K562 (cell line): ENCODE data around the gene TAS1R3. TPM values are rescaled to one million over a fixed set of nuclear protein-coding genes. Genes with fewer than 3 reads are reported as not detected.

Experiments used
- FIP1L1 ChIP-seq: fragments of 200-400 bp; formaldehyde crosslinking; IDR thresholded peaks from 2 replicates; pipeline ENCODE4 v1.6.1; 2018; ENCODE audit warnings: mild to moderate bottlenecking, low read depth, low read length; ENCODE audit not compliant: poor library complexity, severe bottlenecking
- GABPB1 ChIP-seq: sonication (generic); formaldehyde crosslinking; IDR thresholded peaks from 2 replicates; pipeline ENCODE4 v1.8.0; 2022; ENCODE audit warnings: mild to moderate bottlenecking, missing genetic modification reagents
- KDM2B ChIP-seq: fragments of 250-450 bp; sonication (Bioruptor Pico); IDR thresholded peaks from 2 replicates; pipeline ENCODE4 v1.8.0; 2021; ENCODE audit warnings: mild to moderate bottlenecking, moderate library complexity
- KLF16 ChIP-seq: IDR thresholded peaks from 2 replicates; pipeline ENCODE4 v1.6.1; 2016; ENCODE audit warnings: antibody characterized with exemption
- RREB1 ChIP-seq: fragments of 250-450 bp; sonication (Bioruptor Pico); IDR thresholded peaks from 2 replicates; pipeline ENCODE4 v1.4.0; 2020
- SMAD1 ChIP-seq: fragments of 150-350 bp; IDR thresholded peaks from 2 replicates; pipeline ENCODE4 v1.6.1; 2014; ENCODE audit warnings: low read length, low read depth; ENCODE audit not compliant: partially characterized antibody
- SRSF1 ChIP-seq: fragments of 200-400 bp; formaldehyde crosslinking; IDR thresholded peaks from 2 replicates; pipeline ENCODE4 v1.6.1; 2017; ENCODE audit warnings: mild to moderate bottlenecking, low read depth, low read length, moderate library complexity
- TFAM ChIP-seq: fragments of 250-450 bp; sonication (Bioruptor Pico); conservative IDR thresholded peaks from 2 replicates; pipeline ENCODE4 v1.5.0; 2021; ENCODE audit warnings: mild to moderate bottlenecking, moderate library complexity
- TFE3 ChIP-seq: fragments of 450-650 bp; formaldehyde crosslinking; IDR thresholded peaks from 2 replicates; pipeline ENCODE4 v1.4.0; 2020; ENCODE audit warnings: mild to moderate bottlenecking, mixed read lengths
- TRIM24 ChIP-seq, 2 experiments: fragments of 450-650 bp; IDR thresholded peaks; 2 replicates each; pipeline ENCODE4 v1.6.1; 2016
- ZBTB43 ChIP-seq: sonication (generic); formaldehyde crosslinking; IDR thresholded peaks from 2 replicates; pipeline ENCODE4 v1.8.0; 2023; ENCODE audit warnings: mild to moderate bottlenecking, missing genetic modification reagents
- ZKSCAN8 ChIP-seq: fragments of 200-800 bp; sonication (Bioruptor generic); IDR thresholded peaks from 2 replicates; pipeline ENCODE4 v1.6.1; 2016; ENCODE audit warnings: missing genetic modification characterization, missing compliant biosample characterization
- ZNF124 ChIP-seq: sonication (generic); formaldehyde crosslinking; IDR thresholded peaks from 2 replicates; pipeline ENCODE4 v1.8.1; 2022; ENCODE audit warnings: missing genetic modification reagents
- polyA plus RNA-seq, 8 experiments: library from polyadenylated mRNA; depleted of rRNA in 4 of 8; stranded (reverse) in 5 of 8; unstranded in 3 of 8; fragments of >200 nt; fragmentation: Nextera tagmentation in 2 of 8; fragmentation: Illumina TruSeq in 1 of 8; extraction: Ambion mirVana in 2 of 8; extraction: Trizol in 1 of 8; gene quantifications; 2 replicates each; pipeline versions ENCODE4 v1.2.1 to v1.2.3, GENCODE V29; 2011 to 2014; ENCODE audit warnings: inconsistent platforms in 1 of 8, missing spikeins in 1 of 8
- total RNA-seq, 7 experiments: library from RNA; depleted of rRNA in 6 of 7; stranded (reverse); fragments of >200 nt in 6 of 7; fragmentation: Illumina TruSeq in 2 of 7; extraction: Trizol in 2 of 7; gene quantifications; 2 replicates each; pipeline versions ENCODE4 v1.2.1 to v1.2.3, GENCODE V29; 2011 to 2021; ENCODE audit warnings: low replicate concordance in 1 of 7
- TF ChIP-seq, protein P1 (sequence below): sonication (generic); formaldehyde crosslinking; IDR thresholded peaks from 2 replicates; pipeline ENCODE4 v1.8.1; 2023; ENCODE audit warnings: mild to moderate bottlenecking, missing genetic modification reagents

TAS1R3 gene
- total and polyA plus RNA-seq, 9 of the 15 experiments (the other 6 are each of a cell fraction or from before 2014, with no cell fraction given): 0.07 to 0.13 TPM; not detected in 7

GRCh38 chr1:1349256-1350012, 18.4 kb downstream of the TAS1R3 start, which contains the start of gene DVL1 (continued):
- TF ChIP-seq RREB1 (CRISPR knock-in tag): no peak
- TF ChIP-seq TFE3 (CRISPR knock-in tag): no peak
- no peak for TF ChIP-seq TFAM (CRISPR knock-in tag)
- TF ChIP-seq, protein P1, sequence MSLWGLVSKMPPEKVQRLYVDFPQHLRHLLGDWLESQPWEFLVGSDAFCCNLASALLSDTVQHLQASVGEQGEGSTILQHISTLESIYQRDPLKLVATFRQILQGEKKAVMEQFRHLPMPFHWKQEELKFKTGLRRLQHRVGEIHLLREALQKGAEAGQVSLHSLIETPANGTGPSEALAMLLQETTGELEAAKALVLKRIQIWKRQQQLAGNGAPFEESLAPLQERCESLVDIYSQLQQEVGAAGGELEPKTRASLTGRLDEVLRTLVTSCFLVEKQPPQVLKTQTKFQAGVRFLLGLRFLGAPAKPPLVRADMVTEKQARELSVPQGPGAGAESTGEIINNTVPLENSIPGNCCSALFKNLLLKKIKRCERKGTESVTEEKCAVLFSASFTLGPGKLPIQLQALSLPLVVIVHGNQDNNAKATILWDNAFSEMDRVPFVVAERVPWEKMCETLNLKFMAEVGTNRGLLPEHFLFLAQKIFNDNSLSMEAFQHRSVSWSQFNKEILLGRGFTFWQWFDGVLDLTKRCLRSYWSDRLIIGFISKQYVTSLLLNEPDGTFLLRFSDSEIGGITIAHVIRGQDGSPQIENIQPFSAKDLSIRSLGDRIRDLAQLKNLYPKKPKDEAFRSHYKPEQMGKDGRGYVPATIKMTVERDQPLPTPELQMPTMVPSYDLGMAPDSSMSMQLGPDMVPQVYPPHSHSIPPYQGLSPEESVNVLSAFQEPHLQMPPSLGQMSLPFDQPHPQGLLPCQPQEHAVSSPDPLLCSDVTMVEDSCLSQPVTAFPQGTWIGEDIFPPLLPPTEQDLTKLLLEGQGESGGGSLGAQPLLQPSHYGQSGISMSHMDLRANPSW (CRISPR knock-in tag): peak; percentile 83; the same call in 1 of the 2 replicates
- no peak for TF ChIP-seq FIP1L1
- no peak for TF ChIP-seq KLF16
- no peak for TF ChIP-seq SMAD1
- no peak for TF ChIP-seq SRSF1
- TF ChIP-seq GABPB1 (CRISPR knock-in tag): peak; percentile 57; the same call in 1 of the 2 replicates
- no peak for TF ChIP-seq ZBTB43 (CRISPR knock-in tag)
- no peak; the same call in 1 of the 2 replicates for TF ChIP-seq KDM2B
- no peak for TF ChIP-seq ZKSCAN8 (CRISPR knock-in tag)
- TF ChIP-seq TRIM24 (IDR thresholded peaks at IDR 0.05): no peak
- TF ChIP-seq ZNF124 (CRISPR knock-in tag): no peak
